Esophagus squamous epithelium (tissue), 4 donors: Measurements from ENCODE around the gene TBCD.

ENCODE experiments used
- POLR2A ChIP-seq, 4 donors: fragments of 450-650 bp; IDR thresholded peaks; one replicate each; pipeline ENCODE4 v1.6.1; 2017; ENCODE audit warnings: antibody characterized with exemption in 4 of 4, mild to moderate bottlenecking in 4 of 4, moderate library complexity in 3 of 4
- TF ChIP-seq, protein P1 (sequence below), 6 experiments: fragments of 450-650 bp in 4 of 6; fragments of 200-600 bp in 2 of 6; sonication (generic) in 2 of 6; IDR thresholded peaks; one replicate each; pipeline ENCODE4 v1.5.1; 2016 to 2019; ENCODE audit warnings: antibody characterized with exemption in 6 of 6, mild to moderate bottlenecking in 4 of 6, moderate library complexity in 4 of 6

DNA sequence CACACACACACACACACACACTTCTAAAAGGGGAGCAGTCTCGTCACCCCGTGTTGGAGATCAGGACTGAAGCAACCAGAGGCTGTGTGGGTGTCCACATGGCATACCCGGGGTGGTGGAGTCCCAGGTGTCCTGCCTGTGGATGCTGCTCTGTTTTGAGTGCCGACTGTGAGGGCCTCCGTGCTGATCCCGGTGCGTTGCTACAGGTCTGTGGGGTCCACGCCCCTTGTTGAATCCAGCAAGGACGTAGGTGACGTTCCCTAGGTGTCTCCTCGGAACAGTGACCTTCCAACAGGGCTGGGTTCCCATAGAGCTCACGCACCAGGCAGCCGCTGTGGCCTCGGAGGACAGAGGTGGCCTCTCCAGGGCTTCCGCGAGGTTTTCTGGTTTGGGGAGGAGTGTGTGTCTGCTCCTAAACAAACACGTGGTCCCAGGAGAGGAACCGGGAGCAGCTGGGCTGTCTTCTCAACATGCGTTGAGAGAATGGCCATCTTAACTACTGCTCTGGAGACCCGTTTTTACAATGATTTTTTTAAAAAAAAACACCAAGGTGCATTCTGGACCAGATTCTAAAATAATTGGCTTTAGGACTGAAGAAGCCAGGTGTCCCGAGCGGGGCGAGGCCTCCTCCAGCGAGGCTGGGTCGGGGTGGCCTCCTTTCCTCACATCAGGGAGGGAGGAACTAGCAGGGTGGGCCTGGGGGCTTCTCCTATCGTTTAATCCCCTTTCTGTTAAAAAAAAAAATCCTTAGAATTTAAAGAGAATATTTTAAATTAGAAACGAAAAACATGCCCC lies 188.6 kb downstream of the TBCD start:
- no peak for TF ChIP-seq POLR2A (IDR thresholded peaks at IDR 0.05)
- TF ChIP-seq, protein P1, sequence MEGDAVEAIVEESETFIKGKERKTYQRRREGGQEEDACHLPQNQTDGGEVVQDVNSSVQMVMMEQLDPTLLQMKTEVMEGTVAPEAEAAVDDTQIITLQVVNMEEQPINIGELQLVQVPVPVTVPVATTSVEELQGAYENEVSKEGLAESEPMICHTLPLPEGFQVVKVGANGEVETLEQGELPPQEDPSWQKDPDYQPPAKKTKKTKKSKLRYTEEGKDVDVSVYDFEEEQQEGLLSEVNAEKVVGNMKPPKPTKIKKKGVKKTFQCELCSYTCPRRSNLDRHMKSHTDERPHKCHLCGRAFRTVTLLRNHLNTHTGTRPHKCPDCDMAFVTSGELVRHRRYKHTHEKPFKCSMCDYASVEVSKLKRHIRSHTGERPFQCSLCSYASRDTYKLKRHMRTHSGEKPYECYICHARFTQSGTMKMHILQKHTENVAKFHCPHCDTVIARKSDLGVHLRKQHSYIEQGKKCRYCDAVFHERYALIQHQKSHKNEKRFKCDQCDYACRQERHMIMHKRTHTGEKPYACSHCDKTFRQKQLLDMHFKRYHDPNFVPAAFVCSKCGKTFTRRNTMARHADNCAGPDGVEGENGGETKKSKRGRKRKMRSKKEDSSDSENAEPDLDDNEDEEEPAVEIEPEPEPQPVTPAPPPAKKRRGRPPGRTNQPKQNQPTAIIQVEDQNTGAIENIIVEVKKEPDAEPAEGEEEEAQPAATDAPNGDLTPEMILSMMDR (IDR thresholded peaks at IDR 0.05), result no peak
